ENCODE measurements around the gene MEPCE. TPM values are rescaled to one million over a fixed set of nuclear protein-coding genes. Genes with fewer than 3 reads are reported as not detected.

Gene MEPCE
- total and polyA plus RNA-seq, 8 donors = 11.1 to 20.7 (median 16.2) TPM

DNA sequence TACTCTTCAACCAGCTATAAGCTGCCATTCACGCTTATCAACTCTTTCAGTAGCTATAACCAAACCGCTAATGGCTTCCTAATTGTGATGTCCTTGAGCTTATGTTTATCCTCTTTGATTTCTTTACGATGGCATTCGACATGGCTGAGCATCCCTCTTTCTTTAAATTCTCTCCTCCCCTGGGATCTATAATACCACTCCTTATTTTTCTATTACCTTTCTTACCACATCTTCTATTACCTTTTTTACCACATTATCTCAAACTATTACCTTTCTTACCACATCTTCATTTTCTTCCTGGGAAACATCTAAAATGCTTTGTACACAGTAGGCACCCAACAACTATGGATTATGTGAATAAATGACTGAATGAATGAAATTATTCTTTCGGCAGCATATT, 14.2 kb upstream of the MEPCE start:
- TF ChIP-seq, protein P1, sequence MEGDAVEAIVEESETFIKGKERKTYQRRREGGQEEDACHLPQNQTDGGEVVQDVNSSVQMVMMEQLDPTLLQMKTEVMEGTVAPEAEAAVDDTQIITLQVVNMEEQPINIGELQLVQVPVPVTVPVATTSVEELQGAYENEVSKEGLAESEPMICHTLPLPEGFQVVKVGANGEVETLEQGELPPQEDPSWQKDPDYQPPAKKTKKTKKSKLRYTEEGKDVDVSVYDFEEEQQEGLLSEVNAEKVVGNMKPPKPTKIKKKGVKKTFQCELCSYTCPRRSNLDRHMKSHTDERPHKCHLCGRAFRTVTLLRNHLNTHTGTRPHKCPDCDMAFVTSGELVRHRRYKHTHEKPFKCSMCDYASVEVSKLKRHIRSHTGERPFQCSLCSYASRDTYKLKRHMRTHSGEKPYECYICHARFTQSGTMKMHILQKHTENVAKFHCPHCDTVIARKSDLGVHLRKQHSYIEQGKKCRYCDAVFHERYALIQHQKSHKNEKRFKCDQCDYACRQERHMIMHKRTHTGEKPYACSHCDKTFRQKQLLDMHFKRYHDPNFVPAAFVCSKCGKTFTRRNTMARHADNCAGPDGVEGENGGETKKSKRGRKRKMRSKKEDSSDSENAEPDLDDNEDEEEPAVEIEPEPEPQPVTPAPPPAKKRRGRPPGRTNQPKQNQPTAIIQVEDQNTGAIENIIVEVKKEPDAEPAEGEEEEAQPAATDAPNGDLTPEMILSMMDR (IDR thresholded peaks at IDR 0.05) = no peak
- no peak overlapping the region for H3K4me3 ChIP-seq
- intact Hi-C loops (cut with DNase I) = no loop called here
- DNase-seq (no peak), ATAC-seq (no peak), FAIRE-seq (no peak)
- H3K27ac ChIP-seq = no peak overlapping the region
- WGBS, 2 donors = 70 to 82% methylated on average over 5 of the region's 5 CpGs
- H3K9me3 ChIP-seq = no peaks in the 10 kb centered on the region
- no peaks in the 10 kb centered on the region for H3K36me3 ChIP-seq
- no peaks in the 10 kb centered on the region for H3K4me1 ChIP-seq
- H3K27me3 ChIP-seq = no peaks in the 10 kb centered on the region

DNA sequence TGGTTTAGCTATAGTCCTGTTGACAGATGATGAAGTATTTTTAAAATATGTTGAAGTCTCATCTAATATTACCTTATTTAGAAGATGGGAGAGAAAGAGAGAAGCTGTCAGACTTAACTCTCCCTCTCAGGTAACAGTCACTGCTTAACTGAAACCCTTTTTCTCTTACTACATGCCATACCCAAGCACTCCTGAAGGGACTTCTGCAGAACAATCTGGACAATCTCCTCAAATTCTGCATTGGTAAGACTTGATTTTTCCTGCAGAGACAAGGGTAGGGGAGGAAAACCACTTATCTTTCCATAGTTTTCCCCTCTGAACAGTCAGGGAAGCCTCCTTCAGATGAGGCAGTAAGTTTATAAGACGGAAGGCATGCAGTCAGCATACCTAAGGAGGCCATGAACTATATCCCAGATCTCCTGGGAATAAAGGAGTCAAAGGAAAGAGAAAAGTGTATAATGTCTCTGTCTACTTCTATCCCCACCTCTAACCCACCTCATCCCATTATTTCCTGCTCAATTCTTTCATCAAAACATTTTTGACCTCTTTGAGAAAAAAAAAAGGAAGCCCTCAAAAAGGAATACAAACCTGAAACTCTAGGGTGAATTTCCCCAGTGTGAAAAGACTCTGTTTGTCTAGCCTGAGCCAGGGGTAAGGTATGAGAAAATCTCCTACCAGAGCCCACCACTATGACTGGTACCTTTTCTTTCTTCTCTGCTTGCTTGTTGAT, 10.5 kb upstream of the MEPCE start:
- H3K9me3 ChIP-seq = no peaks in the 10 kb centered on the region
- ATAC-seq = no peak
- no peaks in the 10 kb centered on the region for H3K36me3 ChIP-seq
- H3K27me3 ChIP-seq = no peaks in the 10 kb centered on the region
- FAIRE-seq = no peak
- WGBS, 2 donors = 90 to 95% methylated on average over 1 of the region's 1 CpG
- intact Hi-C loops (cut with DNase I) = no loop called here
- H3K4me3 ChIP-seq = no peak overlapping the region
- no peak overlapping the region for H3K27ac ChIP-seq
- no peaks in the 10 kb centered on the region for H3K4me1 ChIP-seq
- DNase-seq = no peak
- TF ChIP-seq, protein P1 (IDR thresholded peaks at IDR 0.05) = no peak

DNA sequence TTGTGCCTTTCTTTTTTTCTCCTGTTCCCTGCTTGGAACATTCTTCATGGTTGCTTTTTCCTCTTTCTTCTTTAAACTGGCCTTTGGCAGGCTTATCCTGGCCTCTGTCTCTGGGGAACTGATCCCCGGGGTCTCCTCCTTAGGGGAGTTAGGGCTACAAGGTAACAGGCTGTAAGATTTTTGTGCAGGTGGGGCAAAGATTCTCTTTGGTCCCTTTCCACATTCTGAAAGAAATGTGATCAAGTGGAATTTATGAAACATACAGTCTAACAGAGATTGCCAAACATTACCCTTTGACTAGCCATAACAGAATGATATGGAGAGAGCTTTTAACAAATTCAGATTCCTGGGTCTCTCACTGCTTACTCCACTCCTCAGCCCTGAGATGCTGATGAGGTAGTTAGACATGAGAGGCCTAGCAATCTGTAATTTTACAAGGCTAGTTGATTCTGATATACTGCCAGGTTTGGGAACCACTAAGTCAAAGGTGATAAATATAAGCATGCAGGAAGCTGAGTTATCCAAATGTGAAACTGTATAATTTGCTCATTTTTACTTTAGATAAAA, 9.9 kb upstream of the MEPCE start:
- H3K4me1 ChIP-seq = no peaks in the 10 kb centered on the region
- H3K27ac ChIP-seq = no peak overlapping the region
- no peak for FAIRE-seq
- DNase-seq = no peak
- H3K9me3 ChIP-seq = no peaks in the 10 kb centered on the region
- H3K27me3 ChIP-seq = no peaks in the 10 kb centered on the region
- H3K36me3 ChIP-seq = no peaks in the 10 kb centered on the region
- TF ChIP-seq, protein P1 (IDR thresholded peaks at IDR 0.05) = no peak
- ATAC-seq = no peak
- no peak overlapping the region for H3K4me3 ChIP-seq
- WGBS, 2 donors = 64 to 78% methylated on average over 1 of the region's 1 CpG
- intact Hi-C loops (cut with DNase I) = no loop called here

DNA sequence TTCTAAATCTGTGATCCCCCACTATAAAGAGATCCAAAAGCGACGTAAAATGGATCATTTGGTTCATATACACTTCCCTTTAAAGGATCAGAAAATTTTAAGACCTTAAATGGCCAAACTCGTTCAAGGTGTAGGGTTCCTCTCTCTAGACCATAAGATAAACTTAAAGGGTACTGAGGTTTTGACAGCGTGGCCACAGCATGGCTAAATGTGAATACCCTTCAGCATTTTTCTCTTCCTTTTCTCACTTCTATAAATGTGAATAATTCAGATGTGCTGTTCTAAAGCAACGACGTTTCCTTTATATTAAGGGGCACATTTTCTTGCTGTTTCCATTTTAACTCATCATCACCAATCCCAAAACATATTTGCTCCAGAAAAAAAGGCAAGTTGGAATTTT, 6.3 kb upstream of the MEPCE start:
- intact Hi-C loops (cut with DNase I) = no loop called here
- WGBS, 2 donors = 88% methylated on average over 6 of the region's 6 CpGs
- no peaks in the 10 kb centered on the region for H3K9me3 ChIP-seq
- ATAC-seq (no peak), FAIRE-seq (no peak), DNase-seq (no peak)
- H3K4me1 ChIP-seq = peaks cover 0 to 4% (median 0%) of the 10 kb centered on the region in 3 donors
- TF ChIP-seq, protein P1 (IDR thresholded peaks at IDR 0.05) = no peak
- H3K4me3 ChIP-seq = no peak overlapping the region
- H3K36me3 ChIP-seq = no peaks in the 10 kb centered on the region
- no peaks in the 10 kb centered on the region for H3K27me3 ChIP-seq
- H3K27ac ChIP-seq = no peak overlapping the region

DNA sequence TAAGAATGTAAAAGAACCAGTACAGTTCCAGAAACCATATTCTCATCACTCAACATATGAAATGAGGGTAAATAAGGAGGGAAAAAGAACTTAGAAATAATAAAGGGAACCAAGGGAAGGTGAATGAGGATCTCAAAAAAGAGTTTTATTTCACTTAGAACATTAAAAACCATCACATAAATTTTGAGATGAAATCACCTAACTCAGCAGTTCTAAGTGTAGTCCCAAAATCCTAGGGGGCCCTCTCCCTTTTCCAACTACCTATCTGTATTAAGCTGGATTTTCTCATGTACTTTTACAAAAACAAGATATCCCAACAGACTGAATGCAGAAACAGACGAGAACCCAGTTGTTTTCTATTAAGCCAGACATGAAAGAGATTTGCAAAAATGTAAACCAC, 4.3 kb upstream of the MEPCE start:
- H3K27ac ChIP-seq = no peak overlapping the region
- TF ChIP-seq, protein P1 (IDR thresholded peaks at IDR 0.05) = no peak
- no peaks in the 10 kb centered on the region for H3K9me3 ChIP-seq
- WGBS, 2 donors = 78 to 79% methylated on average over 1 of the region's 1 CpG
- DNase-seq (no peak), FAIRE-seq (no peak), ATAC-seq (no peak)
- H3K27me3 ChIP-seq = no peaks in the 10 kb centered on the region
- H3K36me3 ChIP-seq = no peaks in the 10 kb centered on the region
- intact Hi-C loops (cut with DNase I) = no loop called here
- no peak overlapping the region for H3K4me3 ChIP-seq
- H3K4me1 ChIP-seq = peaks cover 0 to 4% (median 0%) of the 10 kb centered on the region in 3 donors

All from pancreas (tissue), 10 donors.